IgD-negative memory B cell (primary cell): Measurements from ENCODE around the gene BEND5. TPM values are rescaled to one million over a fixed set of nuclear protein-coding genes. Genes with fewer than 3 reads are reported as not detected.

Source experiments
- H3K27ac Mint-ChIP-seq, 3 donors: one replicate each; pipeline ENCODE4 v1.8.0; 2020 to 2022; ENCODE audit warnings: mild to moderate bottlenecking in 3 of 3, mixed read lengths in 3 of 3, moderate library complexity in 1 of 3
- H3K27me3 Mint-ChIP-seq: one replicate; pipeline ENCODE4 v1.8.0; 2021; ENCODE audit warnings: mixed read lengths
- H3K36me3 Mint-ChIP-seq: one replicate; pipeline ENCODE4 v1.8.0; 2020; ENCODE audit warnings: mild to moderate bottlenecking, mixed read lengths
- H3K4me1 Mint-ChIP-seq, 3 donors: one replicate each; pipeline ENCODE4 v1.8.0; 2020 to 2022; ENCODE audit warnings: mixed read lengths in 3 of 3, mild to moderate bottlenecking in 1 of 3
- H3K4me3 Mint-ChIP-seq, 4 donors: one replicate each; pipeline ENCODE4 v1.8.0; 2020 to 2022; ENCODE audit warnings: mild to moderate bottlenecking in 4 of 4, mixed read lengths in 4 of 4, moderate library complexity in 3 of 4
- H3K9me3 Mint-ChIP-seq, 3 donors: one replicate each; pipeline ENCODE4 v1.8.0; 2020 to 2021; ENCODE audit warnings: mixed read lengths in 3 of 3, mild to moderate bottlenecking in 1 of 3
- polyA plus RNA-seq: library from polyadenylated mRNA; unstranded; fragments of 300-500 nt; fragmentation: Illumina TruSeq; gene quantifications from one replicate; pipeline ENCODE4 v1.2.3, GENCODE V29; 2021

Gene BEND5
- 31.5 TPM for polyA plus RNA-seq

DNA sequence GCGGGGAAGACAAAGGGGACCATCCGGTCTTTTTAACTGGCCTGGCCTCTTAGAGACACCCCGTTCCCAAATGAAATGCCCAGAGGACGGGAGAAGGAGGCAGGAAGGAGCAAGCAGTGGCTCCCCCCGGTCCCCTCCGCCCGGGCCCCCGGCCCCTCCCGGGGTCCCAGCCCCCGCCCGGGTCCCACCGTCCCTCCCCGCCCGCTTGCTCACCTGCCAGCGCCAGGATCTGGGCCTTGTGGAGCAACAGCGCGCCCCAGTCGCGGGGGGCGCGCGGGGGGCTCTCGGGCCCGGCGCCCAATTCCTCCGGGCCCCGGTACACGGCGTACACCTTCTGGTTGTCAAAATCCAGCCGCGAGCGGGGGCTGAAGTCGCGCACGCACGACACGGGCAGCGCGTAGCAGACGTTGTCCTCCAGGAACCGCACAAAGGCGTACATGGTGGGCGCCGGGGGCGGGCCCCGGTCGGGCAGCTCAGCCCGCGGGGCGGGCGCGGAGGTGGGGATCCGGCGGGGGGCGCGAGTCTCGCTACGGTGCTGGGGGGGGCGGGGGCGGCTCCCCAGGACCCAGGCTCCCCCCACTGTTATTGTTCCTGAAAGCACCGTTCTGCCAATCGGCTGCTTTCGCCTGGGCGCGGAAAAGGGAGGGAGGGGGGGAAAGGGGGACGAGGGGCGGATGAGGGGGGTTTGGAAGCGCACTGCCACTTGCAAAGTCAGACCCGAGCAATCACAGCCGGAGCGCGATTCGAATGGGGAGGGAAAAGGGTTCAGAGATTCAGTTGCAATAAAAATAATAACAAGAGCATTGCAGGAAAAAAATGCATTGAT lies at the start of gene BEND5:
Gene BEND5, minus strand, starts transcription at position 499 of the 826 bp plus-strand sequence. Its CDS starts 60 bp downstream, at position 439.
- Mint-ChIP-seq H3K4me3 (peak within 1 kb of the TSS; percentile 88 to 100 (median 97)), H3K9me3 (no peaks in the 10 kb centered on the region), H3K36me3 (peaks cover 2% of the 10 kb centered on the region), H3K27ac (peak within 1 kb of the TSS; percentile 64 to 98 (median 76)), H3K4me1 (peaks cover 49 to 61% (median 49%) of the 10 kb centered on the region in 3 donors), H3K27me3 (no peaks in the 10 kb centered on the region)

GRCh38 chr1:48823168-48823567 lies 46.5 kb upstream of the BEND5 start:
- H3K27me3 Mint-ChIP-seq = no peaks in the 10 kb centered on the region
- no peak overlapping the region for H3K4me3 Mint-ChIP-seq
- no peaks in the 10 kb centered on the region for H3K4me1 Mint-ChIP-seq
- no peaks in the 10 kb centered on the region for H3K9me3 Mint-ChIP-seq
- H3K27ac Mint-ChIP-seq = no peak overlapping the region
- H3K36me3 Mint-ChIP-seq = peaks cover 2% of the 10 kb centered on the region

DNA sequence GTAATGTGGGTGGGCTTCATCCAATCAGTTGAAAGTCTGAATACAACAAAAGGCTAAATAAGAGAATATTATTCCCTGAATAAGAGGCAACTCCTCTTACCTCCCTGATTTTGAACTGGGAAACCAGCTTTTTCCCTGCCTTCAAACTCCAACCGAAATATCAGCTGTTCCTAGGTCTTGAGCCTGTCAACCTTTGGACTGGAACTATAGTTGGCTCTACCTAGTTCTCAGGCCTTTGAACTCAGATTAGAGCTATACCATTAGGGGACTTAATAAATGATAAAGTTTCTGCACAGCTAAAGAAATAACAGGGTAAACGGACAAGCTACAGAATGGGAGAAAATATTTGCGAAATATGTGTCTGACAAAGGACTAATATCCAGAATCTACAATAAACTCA lies 43.8 kb upstream of the BEND5 start:
- no peak overlapping the region for H3K4me3 Mint-ChIP-seq
- no peaks in the 10 kb centered on the region for H3K27me3 Mint-ChIP-seq

DNA sequence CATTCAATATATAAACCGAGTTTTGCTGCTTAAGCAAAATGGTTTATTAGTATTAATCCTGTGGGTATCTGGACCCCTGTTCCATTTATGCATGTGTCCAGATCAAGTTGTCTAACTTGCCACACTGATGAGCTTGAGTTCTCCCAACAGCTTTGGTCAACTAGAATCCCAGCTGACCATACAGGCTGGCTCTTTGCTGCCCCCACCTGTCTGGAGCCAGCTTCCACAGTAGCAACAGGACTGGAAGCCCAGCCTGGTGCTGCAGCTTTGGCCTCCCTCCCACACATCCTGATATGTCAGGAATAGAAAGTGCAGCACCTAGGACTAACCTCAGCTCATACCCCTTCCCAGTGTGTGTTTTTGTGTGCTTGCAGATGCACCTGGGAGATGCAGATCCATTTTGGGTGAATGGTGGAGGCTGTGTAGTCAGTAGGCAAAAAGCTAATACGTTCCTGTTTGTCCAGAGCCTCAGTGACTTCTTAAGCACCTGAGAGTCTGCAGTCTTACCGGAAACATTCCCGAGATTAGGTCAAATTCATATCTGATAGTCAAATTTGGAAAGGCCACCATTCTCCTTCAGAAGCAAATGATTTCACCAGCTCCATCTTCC lies 40.9 kb upstream of the BEND5 start:
- Mint-ChIP-seq H3K4me1 (peaks cover 0 to 5% (median 3%) of the 10 kb centered on the region in 3 donors), H3K4me3 (no peak overlapping the region), H3K27me3 (no peaks in the 10 kb centered on the region), H3K36me3 (peaks cover 2% of the 10 kb centered on the region), H3K27ac (no peak overlapping the region), H3K9me3 (no peaks in the 10 kb centered on the region)

More for the DNA sequence above, 43.8 kb upstream of the BEND5 start:
- Mint-ChIP-seq H3K9me3 (no peaks in the 10 kb centered on the region), H3K27ac (no peak overlapping the region), H3K36me3 (peaks cover 2% of the 10 kb centered on the region), H3K4me1 (peaks cover 0 to 5% (median 3%) of the 10 kb centered on the region in 3 donors)

DNA sequence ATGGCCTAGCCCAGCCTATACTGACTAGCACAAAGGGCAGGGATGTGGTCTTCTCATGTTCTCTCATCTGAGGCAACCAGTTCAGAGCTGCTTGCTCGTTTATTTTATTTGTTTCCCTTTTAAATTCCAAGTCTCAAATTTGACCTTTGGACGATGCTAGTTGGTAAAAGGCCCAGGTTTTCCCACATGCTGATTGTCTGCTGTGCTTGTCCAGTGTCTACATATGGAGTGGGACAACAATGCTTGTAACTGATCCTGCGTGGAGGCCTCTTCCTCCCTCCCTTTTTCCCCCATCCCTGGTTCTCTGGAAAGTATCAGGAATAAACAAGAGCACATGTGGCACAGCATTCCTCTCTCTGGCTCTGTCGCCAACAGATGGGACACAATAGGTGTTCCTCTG lies 34.0 kb upstream of the BEND5 start:
- Mint-ChIP-seq H3K9me3 (no peaks in the 10 kb centered on the region), H3K4me3 (no peak overlapping the region), H3K27me3 (no peaks in the 10 kb centered on the region), H3K4me1 (peaks cover 0 to 1% (median 0%) of the 10 kb centered on the region in 3 donors), H3K36me3 (no peaks in the 10 kb centered on the region), H3K27ac (no peak overlapping the region)

DNA sequence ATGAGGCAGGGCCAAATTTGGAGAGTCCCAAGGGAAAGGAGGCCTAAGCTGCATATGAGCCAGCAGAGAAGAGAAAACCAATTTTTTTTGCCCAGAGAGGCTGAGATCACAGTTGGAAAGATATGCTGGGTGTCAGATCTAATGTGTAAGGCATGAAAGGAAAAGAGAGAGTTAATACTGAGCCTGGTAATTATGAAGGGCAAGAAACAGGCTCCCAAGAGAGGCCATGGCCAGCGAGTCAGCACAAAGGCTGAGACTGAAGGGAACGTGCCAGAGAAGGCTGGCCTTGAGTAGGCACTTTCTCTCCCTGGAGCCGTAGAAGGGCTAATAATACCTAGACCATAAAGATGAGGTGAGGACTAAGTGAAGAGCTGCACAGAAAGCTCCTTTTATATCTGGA lies 31.8 kb upstream of the BEND5 start:
- H3K36me3 Mint-ChIP-seq = no peaks in the 10 kb centered on the region
- H3K27me3 Mint-ChIP-seq = no peaks in the 10 kb centered on the region
- H3K4me3 Mint-ChIP-seq = no peak overlapping the region
- H3K9me3 Mint-ChIP-seq = peaks cover 0 to 2% (median 0%) of the 10 kb centered on the region in 3 donors
- no peak overlapping the region for H3K27ac Mint-ChIP-seq
- H3K4me1 Mint-ChIP-seq = peaks cover 6 to 8% (median 6%) of the 10 kb centered on the region in 3 donors

DNA sequence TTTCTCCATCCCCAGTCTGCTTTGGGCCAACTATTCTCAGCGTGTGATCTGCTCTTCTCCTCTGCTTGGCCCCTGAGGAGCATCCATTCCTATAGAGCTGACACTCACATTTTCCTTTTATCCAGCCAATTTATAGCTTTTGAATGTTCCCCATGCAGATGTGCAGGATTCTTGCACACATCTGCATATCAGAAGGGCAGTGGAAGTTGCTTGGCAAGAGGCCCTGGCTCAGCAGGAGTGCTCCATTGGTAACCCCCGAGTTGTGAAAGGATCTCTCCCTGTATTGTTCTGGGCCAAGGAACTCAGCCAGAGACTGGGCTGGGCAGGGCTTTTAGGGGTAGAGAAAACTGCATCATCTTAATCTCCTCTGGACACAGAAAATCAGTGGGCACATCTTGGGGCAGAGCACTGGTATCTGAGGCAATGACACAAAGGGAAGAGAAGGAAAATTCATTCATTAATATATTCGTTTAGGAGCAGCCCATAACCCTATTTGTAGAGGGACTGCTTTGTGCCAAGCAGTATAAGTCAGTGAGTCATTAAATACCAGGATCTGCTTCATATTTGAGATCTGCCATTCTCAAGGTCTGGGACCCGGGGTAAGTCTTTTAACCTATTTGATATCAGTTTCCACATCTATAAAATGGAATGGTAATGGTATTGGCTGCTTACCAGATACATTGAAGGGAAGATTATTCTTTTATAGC lies 31.0 kb upstream of the BEND5 start:
- no peaks in the 10 kb centered on the region for H3K27me3 Mint-ChIP-seq
- H3K36me3 Mint-ChIP-seq = no peaks in the 10 kb centered on the region
- peaks cover 0 to 2% (median 0%) of the 10 kb centered on the region in 3 donors for H3K9me3 Mint-ChIP-seq
- no peak overlapping the region for H3K27ac Mint-ChIP-seq
- H3K4me3 Mint-ChIP-seq = no peak overlapping the region
- H3K4me1 Mint-ChIP-seq = peaks cover 11 to 16% (median 11%) of the 10 kb centered on the region in 3 donors

DNA sequence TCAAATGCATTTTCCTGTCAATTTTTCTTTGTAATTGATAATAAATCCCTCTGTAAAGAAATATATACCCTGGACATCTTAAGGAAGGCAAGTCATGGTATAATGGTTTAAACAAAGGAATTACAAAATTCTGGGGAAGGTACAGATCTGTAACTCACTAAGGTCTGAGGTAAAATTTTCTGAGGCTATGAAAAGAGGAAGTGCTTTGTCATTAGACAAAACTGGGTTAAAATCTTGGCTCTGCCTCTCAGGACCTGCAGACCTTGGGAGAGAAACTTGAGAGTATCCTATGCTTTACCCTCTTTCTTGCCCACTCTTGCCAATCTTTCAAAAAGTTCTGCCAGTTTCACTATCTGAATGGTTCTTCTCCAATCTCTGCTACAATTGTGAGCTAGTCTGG lies 26.8 kb upstream of the BEND5 start:
- peaks cover 1% of the 10 kb centered on the region for H3K36me3 Mint-ChIP-seq
- peaks cover 12 to 37% (median 14%) of the 10 kb centered on the region in 3 donors for H3K4me1 Mint-ChIP-seq
- H3K4me3 Mint-ChIP-seq = peak overlapping the region in 1 of 4 donors; percentile 53
- no peak overlapping the region for H3K27ac Mint-ChIP-seq
- peaks cover 0 to 2% (median 0%) of the 10 kb centered on the region in 3 donors for H3K9me3 Mint-ChIP-seq
- no peaks in the 10 kb centered on the region for H3K27me3 Mint-ChIP-seq

DNA sequence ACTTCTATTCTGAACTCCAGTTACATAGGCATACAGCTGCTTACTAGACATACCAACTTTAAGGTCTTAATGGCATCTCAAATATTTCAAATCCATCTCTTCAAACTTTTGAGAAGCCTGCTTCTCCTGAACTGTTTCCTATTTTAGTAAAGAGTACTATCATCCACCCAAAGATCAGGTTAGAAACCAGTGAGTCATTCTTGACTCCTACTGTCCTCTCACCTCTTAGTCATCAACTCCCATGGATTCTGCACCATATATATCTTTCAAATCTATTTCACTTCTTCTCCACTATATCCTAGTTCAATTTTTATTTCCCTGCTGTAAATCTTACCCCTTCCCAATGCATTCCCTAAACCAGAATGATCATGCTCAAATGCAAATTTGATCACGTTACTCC lies 18.1 kb upstream of the BEND5 start:
- Mint-ChIP-seq H3K4me1 (peaks cover 58 to 74% (median 64%) of the 10 kb centered on the region in 3 donors), H3K9me3 (no peaks in the 10 kb centered on the region), H3K36me3 (no peaks in the 10 kb centered on the region), H3K27me3 (no peaks in the 10 kb centered on the region), H3K4me3 (peak overlapping the region in 2 of 4 donors; percentile 23 to 88), H3K27ac (peak overlapping the region; percentile 67 to 96 (median 74))

- peak overlapping the region; percentile 67 to 96 (median 96) for H3K27ac Mint-ChIP-seq
- H3K4me1 Mint-ChIP-seq = peaks cover 63 to 74% (median 69%) of the 10 kb centered on the region in 3 donors
- H3K4me3 Mint-ChIP-seq = peak overlapping the region; percentile 23 to 88 (median 60)
- no peaks in the 10 kb centered on the region for H3K9me3 Mint-ChIP-seq
- H3K36me3 Mint-ChIP-seq = no peaks in the 10 kb centered on the region
- H3K27me3 Mint-ChIP-seq = no peaks in the 10 kb centered on the region
These were observed 17.2 kb upstream of the BEND5 start for GRCh38 chr1:48793863-48794262.

GRCh38 chr1:48792961-48793360 lies 16.3 kb upstream of the BEND5 start:
- Mint-ChIP-seq H3K36me3 (no peaks in the 10 kb centered on the region), H3K4me1 (peaks cover 63 to 71% (median 70%) of the 10 kb centered on the region in 3 donors), H3K27me3 (no peaks in the 10 kb centered on the region), H3K27ac (peak overlapping the region; percentile 67 to 96 (median 96)), H3K4me3 (peak overlapping the region in 3 of 4 donors; percentile 23 to 88 (median 67)), H3K9me3 (no peaks in the 10 kb centered on the region)

GRCh38 chr1:48790397-48790796 lies 13.7 kb upstream of the BEND5 start:
- peaks cover 54 to 64% (median 57%) of the 10 kb centered on the region in 3 donors for H3K4me1 Mint-ChIP-seq
- H3K27me3 Mint-ChIP-seq = no peaks in the 10 kb centered on the region
- no peaks in the 10 kb centered on the region for H3K9me3 Mint-ChIP-seq
- H3K4me3 Mint-ChIP-seq = peak overlapping the region; percentile 7 to 85 (median 52)
- peak overlapping the region; percentile 67 to 86 (median 81) for H3K27ac Mint-ChIP-seq
- H3K36me3 Mint-ChIP-seq = no peaks in the 10 kb centered on the region

- Mint-ChIP-seq H3K9me3 (no peaks in the 10 kb centered on the region), H3K4me1 (peaks cover 51 to 65% (median 54%) of the 10 kb centered on the region in 3 donors), H3K27ac (peak overlapping the region; percentile 67 to 86 (median 81)), H3K27me3 (no peaks in the 10 kb centered on the region), H3K36me3 (no peaks in the 10 kb centered on the region), H3K4me3 (peak overlapping the region in 3 of 4 donors; percentile 40 to 85 (median 63))
These were observed 13.2 kb upstream of the BEND5 start for GRCh38 chr1:48789903-48790302.

DNA sequence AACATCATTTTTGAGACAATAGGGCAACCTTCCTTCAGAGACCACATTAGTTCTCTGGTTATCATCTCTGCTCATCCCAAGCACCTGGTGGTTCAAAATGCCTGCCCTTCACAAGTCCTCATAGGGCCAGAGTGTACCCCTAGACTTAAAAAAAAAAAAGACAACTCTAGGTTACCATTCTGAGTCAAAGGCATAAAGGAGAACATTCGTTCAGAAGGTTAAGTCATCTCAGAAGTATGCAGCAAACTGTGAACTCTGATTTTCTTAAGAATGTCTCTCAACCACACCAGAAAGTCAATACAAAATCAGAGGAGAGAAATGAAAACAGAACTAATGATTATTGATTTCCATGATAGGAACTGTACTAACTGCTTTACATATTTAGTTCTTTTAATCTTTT lies 9.2 kb upstream of the BEND5 start:
- Mint-ChIP-seq H3K27ac (no peak overlapping the region), H3K4me1 (peaks cover 15 to 30% (median 17%) of the 10 kb centered on the region in 3 donors), H3K27me3 (no peaks in the 10 kb centered on the region), H3K4me3 (no peak overlapping the region), H3K9me3 (no peaks in the 10 kb centered on the region), H3K36me3 (no peaks in the 10 kb centered on the region)

GRCh38 chr1:48784301-48784700 lies 7.6 kb upstream of the BEND5 start:
- no peak overlapping the region for H3K4me3 Mint-ChIP-seq
- H3K27ac Mint-ChIP-seq = no peak overlapping the region
- no peaks in the 10 kb centered on the region for H3K27me3 Mint-ChIP-seq
- H3K36me3 Mint-ChIP-seq = no peaks in the 10 kb centered on the region
- no peaks in the 10 kb centered on the region for H3K9me3 Mint-ChIP-seq
- peaks cover 0 to 18% (median 1%) of the 10 kb centered on the region in 3 donors for H3K4me1 Mint-ChIP-seq
